Stimulated activated CD8-positive, alpha-beta memory T cell treated with anti-CD3 and anti-CD28 coated beads, Interleukin-2, amount 100 ng/mL, for 48 hours (primary cell): ENCODE data around the gene SLC38A1.
"Not testable (repeated sequence)": the region's sequence is repeated elsewhere in the genome, so short reads cannot be mapped to it uniquely, and the experiment has no call there.

Experiments
- DNase-seq, 2 donors: peaks; one replicate each; pipeline ENCODE4 v3.0.0-alpha.2; 2020; ENCODE audit warnings: low read depth in 2 of 2

SLC38A1 gene

DNA sequence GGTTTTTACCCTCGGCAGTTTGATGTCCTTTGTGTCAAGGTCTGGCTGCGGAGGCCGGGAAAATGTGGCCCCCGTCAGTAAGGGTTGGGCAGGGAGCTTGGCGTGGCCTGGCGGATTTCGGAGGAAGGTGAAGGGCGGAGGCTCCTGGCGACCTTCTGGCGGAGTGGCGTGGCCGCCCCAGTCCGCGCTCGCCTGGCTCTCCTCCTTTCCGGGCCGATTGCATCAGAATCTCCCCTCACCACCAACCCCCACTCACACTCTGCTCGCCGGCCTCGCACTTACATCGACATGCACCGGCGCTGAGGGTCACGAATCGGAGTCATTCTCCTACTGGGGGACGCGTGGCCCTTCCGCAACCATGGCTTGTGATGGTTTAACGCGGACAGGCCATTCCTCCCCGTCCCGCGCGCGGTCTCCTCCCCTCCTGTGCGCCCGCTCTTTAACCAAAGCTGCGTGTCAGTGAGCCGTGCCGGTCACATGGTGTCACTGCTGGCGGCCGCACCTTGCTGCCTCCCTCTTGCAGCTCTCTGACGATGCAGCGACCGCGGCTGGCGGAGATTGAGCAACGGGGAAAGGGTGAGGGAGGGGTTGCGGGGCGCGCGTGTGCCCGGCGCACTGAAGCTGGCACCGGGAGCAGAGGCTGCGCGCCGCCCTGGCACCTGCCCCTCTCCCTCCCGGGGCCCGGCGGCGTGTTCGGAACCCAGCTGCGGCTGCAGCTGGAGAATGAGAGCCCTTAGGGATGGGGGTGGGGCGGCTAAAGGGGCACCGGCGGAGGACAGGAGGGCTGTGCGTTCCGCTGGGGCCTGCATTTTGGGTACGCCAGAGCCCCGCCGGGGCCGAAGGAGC lies at the start of gene SLC38A1:
SLC38A1 (minus strand) TSS at position 461 of the 846 bp plus-strand sequence. CDS start 29,243 bp downstream, outside the sequence.
- peak; percentile 74 to 75 for DNase-seq

DNA sequence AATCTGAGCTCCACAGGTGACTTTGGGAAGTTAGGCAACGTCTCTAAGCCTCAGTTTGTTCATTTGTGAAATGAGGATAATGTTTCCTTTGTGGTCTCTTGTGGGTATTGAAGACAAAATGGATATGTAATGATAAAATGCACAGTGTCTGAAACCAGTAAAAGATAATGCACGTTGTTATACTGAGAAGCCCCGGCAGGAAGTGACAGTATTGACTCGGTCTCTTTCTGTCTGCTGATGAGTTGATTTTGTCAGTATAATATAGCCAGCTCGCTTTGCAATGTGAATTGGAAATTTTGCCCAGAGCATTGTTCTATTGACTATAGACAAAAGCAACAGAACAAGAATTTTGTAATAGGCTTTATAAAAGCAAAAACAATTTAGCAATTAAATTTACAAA lies 49.2 kb upstream of the SLC38A1 start:
- no peak for DNase-seq

DNA sequence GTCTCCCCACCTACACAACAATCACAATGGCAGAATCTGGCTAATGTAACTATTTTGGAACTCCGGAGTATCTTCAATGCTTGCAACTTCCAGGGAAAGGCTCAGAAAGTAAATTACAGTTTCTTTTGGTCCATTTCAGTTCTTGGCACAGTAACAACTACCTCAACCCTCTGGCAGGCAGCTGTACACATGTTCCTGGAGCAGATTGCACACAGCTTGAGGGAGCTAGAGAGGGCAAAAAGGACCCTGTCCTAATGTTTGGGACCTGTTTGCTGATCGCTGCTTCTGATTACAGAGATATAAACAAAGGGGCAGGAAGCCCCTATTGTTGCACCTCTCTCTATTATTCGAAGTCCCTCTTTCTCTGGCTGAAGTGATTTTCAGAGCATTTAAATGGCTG lies 35.2 kb upstream of the SLC38A1 start:
- DNase-seq = no peak

DNA sequence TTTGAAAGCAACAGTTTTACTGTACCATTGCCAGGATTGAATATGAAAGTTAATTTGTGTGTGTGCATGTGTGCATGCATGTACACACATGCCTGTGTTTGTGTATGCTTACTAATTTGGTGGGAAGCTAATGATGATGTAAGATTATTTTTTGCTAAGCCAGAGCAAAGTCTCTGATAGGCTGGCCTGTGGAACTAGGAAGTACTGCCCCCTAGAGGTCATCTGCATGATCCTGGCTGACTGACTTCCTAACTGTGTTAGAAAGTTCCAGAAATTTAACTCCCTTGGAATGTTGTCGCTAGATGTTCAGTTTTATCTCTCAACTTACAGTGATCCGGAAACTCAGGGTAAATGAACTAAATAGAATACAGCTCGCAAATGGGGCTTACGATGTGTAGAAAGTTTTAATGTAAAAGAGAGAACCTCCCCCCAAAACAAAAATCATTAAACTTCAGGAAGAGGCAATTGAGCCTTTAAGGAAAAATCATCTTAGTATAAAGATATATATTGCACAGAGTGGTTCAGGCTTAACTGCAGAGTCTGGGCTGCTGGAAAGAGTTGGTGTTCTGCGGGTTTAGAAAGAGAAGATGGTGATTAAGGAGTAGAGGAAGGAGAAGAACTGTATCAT lies 34.3 kb upstream of the SLC38A1 start:
- peak in 1 of 2 donors; percentile 6 for DNase-seq

- no peak for DNase-seq
These were observed 32.1 kb upstream of the SLC38A1 start for GRCh38 chr12:46300910-46301309.

- no peak for DNase-seq
These were observed 31.0 kb upstream of the SLC38A1 start for GRCh38 chr12:46299851-46300250.

DNA sequence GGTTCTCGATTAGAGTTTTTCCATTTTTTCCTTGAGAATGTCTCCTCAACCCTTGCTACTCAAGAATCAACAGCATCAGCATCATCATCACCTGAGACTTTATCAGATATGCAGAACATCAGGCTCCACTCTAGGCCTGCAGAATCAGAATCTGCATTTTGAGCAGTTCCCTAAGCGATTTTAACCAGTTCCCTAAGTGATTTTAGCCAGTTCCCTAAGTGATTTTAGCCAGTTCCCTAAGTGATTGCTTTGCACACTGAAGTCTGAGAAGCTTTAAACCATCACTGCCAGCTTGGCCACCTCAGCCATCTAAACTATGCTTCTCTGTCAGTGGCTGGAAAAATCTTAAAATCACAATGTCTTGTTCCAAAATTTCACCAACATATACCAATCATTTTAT lies 29.4 kb upstream of the SLC38A1 start:
- DNase-seq = no peak

DNA sequence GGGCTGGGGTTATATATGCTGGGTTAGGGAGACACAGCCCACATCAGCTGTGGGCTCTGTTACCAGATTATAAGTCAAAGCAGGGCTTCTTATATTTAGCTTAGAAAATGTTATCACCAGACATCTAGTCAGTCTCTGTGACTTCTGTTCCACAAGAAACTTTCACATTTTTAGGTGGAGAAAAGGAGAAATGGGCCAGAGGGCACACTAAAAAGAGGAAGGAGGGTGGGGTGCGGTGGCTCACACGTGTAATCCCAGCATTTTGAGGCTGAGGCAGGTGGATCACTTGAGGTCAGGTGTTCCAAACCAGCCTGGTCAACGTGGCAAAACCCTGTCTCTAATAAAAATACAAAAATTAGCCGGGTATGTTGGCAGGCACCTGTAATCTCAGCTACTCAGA lies 28.0 kb upstream of the SLC38A1 start:
- no peak for DNase-seq

DNA sequence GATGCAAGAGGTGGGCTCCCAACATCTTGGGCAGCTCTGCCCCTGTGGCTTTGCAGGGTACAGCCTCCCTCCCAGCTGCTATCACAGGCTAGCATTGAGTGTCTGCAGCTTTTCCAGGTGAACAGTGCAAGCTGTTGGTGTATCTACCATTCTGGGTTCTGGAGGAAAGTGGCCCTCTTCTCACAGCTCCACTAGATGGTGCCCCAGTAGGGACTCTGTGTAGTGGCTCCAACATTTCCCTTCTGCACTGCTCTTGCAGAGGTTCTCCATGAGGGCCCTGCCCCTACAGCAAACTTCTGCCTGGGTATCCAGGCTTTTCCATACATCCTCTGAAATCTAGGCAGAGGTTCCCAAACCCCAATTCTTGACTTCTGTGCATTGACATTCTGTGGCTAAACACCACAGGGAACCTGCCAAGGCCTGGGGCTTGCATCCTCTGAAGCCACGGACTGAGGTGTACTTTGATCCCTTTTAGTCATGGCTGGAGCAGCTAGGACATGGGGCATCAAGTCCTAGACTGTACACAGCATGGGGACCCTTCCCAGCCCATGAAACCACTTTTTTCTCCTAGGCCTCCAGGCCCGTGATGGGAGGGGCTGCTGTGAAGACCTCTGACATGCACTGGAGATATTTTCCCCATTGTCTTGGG lies 24.0 kb upstream of the SLC38A1 start:
- DNase-seq = no peak

- not testable (repeated sequence) for DNase-seq
These were observed 23.1 kb upstream of the SLC38A1 start for GRCh38 chr12:46291953-46292352.

- DNase-seq = not testable (repeated sequence)
These were observed 16.3 kb upstream of the SLC38A1 start for GRCh38 chr12:46285177-46285576.

GRCh38 chr12:46282829-46283228 lies 14.0 kb upstream of the SLC38A1 start:
- no peak for DNase-seq

- DNase-seq = no peak
These were observed 7.9 kb upstream of the SLC38A1 start for GRCh38 chr12:46276756-46277155.

GRCh38 chr12:46271863-46272262 lies 3.0 kb upstream of the SLC38A1 start:
- no peak for DNase-seq

DNA sequence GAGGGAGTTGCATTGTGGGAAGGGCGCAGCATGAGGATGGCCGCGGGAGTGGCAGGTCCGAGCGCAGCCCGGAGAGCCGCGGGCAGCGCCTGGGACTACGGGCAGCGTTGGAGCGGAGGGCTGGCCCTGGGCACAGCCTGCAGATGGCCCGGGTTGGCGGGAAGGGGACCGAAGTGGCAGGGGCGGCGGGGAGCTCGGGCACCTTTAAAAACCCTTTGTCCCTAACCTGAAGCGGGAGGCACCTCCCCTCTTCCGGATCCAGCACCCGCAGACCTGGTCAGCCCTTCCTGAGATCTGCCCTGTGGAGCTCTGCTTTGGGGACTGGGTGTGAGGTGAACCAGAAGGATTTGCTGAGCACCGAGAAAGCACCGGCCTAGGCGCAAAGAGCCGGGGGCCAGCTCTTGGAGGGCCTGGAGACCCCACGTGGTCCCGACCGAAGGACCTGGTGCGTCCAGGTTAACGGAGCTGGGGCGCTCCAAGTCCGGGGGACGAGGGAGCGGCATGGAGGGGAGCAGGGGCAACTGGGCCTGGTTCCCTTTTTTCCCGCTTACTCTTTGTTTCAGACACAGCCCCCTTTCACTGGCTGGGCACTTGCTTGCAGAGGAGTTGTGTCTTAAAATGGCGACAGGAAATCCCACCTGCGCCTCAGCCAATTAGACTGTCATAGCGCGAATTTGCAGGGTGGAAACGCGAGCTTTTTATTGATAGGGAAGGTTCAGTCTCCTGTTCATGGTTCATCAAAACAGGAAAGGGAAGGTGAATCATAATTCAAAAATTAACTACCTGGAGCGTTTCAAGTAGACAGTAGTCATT lies 792 bp upstream of the SLC38A1 start:
- peak; percentile 50 to 55 for DNase-seq

- DNase-seq = peak; percentile 19 to 20
These were observed 839 bp downstream of the SLC38A1 start for GRCh38 chr12:46267825-46268582.

- DNase-seq = peak in 1 of 2 donors; percentile 9
These were observed 1.3 kb downstream of the SLC38A1 start for GRCh38 chr12:46267575-46267824.

- DNase-seq = peak; percentile 28 to 30
These were observed 1.8 kb downstream of the SLC38A1 start for GRCh38 chr12:46266869-46267574.

GRCh38 chr12:46266382-46266791 lies 2.5 kb downstream of the SLC38A1 start:
- DNase-seq = peak in 1 of 2 donors; percentile 6

- DNase-seq = no peak
These were observed 3.1 kb downstream of the SLC38A1 start for GRCh38 chr12:46265734-46266133.

DNA sequence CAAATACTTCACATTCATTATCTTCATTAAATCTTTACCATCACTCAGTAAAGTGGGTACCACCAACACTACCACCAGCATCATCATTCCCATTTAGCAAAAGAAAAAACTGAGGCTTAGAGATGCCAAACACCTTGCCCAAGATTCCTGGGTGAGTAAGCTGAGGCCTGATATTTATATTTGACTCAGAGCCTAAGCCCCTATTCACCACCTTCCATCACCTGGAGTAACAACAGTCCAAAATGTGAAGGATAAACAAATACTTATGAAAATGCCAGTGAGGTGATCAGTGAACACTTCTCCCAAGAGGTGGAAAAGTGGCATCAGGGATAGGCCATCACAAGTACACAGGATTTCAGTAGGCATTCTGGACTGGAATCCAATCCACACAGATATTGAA lies 3.7 kb downstream of the SLC38A1 start:
- no peak for DNase-seq
